Measurements from ENCODE around the gene RLIM. TPM values are rescaled to one million over a fixed set of nuclear protein-coding genes. Genes with fewer than 3 reads are reported as not detected.
"Not testable (repeated sequence)": the region's sequence is repeated elsewhere in the genome, so short reads cannot be mapped to it uniquely, and the experiment has no call there.

RLIM gene, protein sequence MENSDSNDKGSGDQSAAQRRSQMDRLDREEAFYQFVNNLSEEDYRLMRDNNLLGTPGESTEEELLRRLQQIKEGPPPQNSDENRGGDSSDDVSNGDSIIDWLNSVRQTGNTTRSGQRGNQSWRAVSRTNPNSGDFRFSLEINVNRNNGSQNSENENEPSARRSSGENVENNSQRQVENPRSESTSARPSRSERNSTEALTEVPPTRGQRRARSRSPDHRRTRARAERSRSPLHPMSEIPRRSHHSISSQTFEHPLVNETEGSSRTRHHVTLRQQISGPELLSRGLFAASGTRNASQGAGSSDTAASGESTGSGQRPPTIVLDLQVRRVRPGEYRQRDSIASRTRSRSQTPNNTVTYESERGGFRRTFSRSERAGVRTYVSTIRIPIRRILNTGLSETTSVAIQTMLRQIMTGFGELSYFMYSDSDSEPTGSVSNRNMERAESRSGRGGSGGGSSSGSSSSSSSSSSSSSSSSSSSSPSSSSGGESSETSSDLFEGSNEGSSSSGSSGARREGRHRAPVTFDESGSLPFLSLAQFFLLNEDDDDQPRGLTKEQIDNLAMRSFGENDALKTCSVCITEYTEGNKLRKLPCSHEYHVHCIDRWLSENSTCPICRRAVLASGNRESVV
- total RNA-seq = 50.9 to 52.3 TPM (median 51.6 TPM) in 3 replicates

DNA sequence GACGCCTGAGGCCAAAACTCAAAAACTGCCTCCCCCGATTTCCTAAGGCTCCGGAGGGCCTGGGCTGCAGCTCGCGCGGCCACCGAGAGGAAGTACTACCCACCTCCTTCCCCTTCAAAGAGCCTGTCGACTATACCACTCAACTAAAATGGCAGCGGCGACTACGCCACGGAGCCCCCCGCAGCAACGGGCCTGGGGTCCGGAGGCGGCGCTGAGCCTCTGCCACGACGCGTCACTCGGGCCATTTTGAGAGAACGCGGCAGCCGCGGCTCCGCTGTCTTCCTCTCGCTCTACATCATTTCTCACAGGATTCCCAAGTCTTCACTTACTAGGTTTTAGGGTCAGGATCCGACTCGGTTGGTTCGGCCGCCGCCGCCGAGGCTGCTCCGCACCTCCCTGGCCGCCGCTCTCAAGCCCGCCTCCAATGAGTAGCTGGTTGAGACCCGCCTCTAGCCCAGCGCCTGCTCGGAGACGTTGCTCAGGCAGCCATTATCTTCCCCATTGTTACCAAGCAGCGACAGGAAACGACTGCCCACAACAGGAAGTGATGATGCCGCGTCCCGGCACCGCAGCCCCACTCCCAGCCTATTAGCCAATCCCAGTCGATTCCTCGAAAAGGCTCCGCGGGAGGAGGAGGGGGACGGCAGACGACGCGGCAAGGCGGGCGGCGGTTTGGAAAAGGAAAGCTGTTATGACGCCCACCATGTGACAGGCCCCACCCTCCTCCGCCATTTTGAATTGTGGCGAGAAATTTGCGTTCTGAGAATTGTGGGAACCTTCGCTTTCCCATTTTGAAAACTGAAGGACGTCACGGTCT, at the start of gene RLIM:
RLIM (minus strand) TSS at position 532 of the 817 bp plus-strand sequence. CDS start 18,647 bp downstream, outside the sequence.
- TF ChIP-seq, protein P1, sequence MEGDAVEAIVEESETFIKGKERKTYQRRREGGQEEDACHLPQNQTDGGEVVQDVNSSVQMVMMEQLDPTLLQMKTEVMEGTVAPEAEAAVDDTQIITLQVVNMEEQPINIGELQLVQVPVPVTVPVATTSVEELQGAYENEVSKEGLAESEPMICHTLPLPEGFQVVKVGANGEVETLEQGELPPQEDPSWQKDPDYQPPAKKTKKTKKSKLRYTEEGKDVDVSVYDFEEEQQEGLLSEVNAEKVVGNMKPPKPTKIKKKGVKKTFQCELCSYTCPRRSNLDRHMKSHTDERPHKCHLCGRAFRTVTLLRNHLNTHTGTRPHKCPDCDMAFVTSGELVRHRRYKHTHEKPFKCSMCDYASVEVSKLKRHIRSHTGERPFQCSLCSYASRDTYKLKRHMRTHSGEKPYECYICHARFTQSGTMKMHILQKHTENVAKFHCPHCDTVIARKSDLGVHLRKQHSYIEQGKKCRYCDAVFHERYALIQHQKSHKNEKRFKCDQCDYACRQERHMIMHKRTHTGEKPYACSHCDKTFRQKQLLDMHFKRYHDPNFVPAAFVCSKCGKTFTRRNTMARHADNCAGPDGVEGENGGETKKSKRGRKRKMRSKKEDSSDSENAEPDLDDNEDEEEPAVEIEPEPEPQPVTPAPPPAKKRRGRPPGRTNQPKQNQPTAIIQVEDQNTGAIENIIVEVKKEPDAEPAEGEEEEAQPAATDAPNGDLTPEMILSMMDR (IDR thresholded peaks at IDR 0.05; ENCODE audit: unreplicated experiment) = no peak
- H3K27me3 Mint-ChIP-seq (ENCODE audit: low read depth) = no peaks in the 10 kb centered on the region
- peaks cover 5% of the 10 kb centered on the region for H3K9me3 Mint-ChIP-seq
- H3K4me1 Mint-ChIP-seq = peaks cover 9% of the 10 kb centered on the region
- H3K36me3 Mint-ChIP-seq = peaks cover 8% of the 10 kb centered on the region
- peak; percentile 73 to 85 for DNase-seq (ENCODE audit: low spot score in 2 of 2, unreplicated experiment in 2 of 2)
- H3K4me3 Mint-ChIP-seq = peak within 1 kb of the TSS; percentile 99
- peak within 1 kb of the TSS; percentile 100 for H3K27ac Mint-ChIP-seq

DNA sequence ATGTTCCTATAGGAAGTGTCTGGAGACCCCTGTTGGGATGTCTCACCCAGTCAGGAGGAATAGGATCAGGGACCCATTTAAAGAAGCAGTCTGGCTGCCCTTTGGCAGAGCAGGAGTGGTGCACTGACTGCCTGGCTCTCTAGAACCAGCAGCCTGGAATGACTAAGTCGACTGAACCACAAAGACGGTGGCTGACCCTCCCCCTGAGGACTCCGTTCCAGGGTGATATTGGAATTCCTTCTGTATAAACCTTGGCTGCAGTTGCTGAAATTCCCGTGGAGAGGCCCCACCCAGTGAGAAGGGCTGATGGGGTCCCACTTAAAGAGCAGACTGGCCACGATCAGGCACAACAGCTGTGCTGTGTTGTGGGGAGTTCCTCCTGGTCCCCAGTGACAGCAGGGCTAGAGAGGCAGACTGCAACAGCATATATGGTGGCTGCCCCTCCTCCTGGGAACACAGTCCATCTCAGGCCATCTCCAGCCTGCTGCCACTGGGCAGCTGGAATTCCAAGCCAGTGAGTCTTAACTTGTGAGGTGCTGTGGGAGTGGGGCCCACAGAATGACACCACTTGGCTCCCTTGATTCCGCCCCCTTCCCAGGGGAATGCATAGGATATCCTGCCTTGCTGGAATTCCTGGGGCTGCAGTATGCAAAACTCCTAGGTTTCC, 41.8 kb upstream of the RLIM start:
- Mint-ChIP-seq H3K27me3 (ENCODE audit: low read depth) (no peaks in the 10 kb centered on the region), H3K27ac (no peak overlapping the region), H3K4me1 (no peaks in the 10 kb centered on the region), H3K36me3 (no peaks in the 10 kb centered on the region), H3K9me3 (peaks cover 23% of the 10 kb centered on the region), H3K4me3 (no peak overlapping the region)
- DNase-seq (ENCODE audit: low spot score in 2 of 2, unreplicated experiment in 2 of 2) = no peak
- TF ChIP-seq, protein P1 (IDR thresholded peaks at IDR 0.05; ENCODE audit: unreplicated experiment) = no peak

DNA sequence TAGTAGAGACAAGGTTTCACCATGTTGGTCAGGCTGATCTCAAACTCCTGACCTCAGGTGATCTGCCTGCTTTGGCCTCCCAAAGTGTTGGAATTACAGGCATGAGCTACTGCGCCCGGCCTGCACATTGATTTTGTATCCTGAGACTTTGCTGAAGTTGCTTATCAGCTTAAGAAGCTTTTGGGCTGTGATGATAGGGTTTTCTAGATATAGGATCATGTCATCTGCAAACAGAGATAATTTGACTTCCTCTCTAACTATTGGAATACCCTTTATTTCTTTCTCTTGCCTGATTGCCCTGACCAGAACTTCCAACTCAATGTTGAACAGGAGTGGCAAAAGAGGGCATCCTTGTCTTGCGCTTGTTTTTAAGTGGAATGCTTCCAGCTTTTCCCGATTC, 40.5 kb upstream of the RLIM start:
- peaks cover 23% of the 10 kb centered on the region for H3K9me3 Mint-ChIP-seq
- not testable (repeated sequence) for H3K4me3 Mint-ChIP-seq; H3K36me3 Mint-ChIP-seq; H3K27me3 Mint-ChIP-seq (ENCODE audit: low read depth); H3K4me1 Mint-ChIP-seq; H3K27ac Mint-ChIP-seq; DNase-seq (ENCODE audit: low spot score in 2 of 2, unreplicated experiment in 2 of 2)

DNA sequence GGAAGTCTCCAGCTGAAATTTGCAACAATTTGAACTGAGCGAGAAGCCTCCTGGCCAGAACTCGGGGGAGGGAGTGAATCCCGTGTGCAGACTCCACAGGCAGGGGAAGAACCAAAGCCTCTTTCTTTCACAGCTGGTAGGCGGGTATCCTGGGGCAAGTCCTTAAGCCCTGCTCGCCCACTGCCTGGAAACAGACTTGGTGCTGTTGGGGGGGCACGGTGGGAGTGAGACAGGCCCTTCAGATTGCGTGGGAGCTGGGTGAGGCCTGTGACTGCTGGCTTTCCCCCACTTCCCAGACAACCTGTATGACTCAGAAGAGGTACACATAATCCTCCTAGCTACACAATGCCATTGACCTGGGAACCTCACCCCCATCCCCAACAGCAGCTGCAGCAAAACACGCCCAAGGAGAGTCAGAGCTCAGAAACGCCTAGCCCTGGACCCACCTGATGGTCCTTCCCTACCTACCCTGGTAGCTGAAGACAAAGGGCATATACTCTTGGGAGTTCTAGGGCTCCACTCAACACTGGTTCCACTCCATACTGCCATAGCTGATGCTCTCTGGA, 22.4 kb upstream of the RLIM start:
- no peaks in the 10 kb centered on the region for H3K4me1 Mint-ChIP-seq
- no peak overlapping the region for H3K27ac Mint-ChIP-seq
- H3K36me3 Mint-ChIP-seq = no peaks in the 10 kb centered on the region
- TF ChIP-seq, protein P1 (IDR thresholded peaks at IDR 0.05; ENCODE audit: unreplicated experiment) = no peak
- H3K4me3 Mint-ChIP-seq = no peak overlapping the region
- H3K27me3 Mint-ChIP-seq (ENCODE audit: low read depth) = no peaks in the 10 kb centered on the region
- no peak for DNase-seq (ENCODE audit: low spot score in 2 of 2, unreplicated experiment in 2 of 2)
- H3K9me3 Mint-ChIP-seq = peaks cover 49% of the 10 kb centered on the region

DNA sequence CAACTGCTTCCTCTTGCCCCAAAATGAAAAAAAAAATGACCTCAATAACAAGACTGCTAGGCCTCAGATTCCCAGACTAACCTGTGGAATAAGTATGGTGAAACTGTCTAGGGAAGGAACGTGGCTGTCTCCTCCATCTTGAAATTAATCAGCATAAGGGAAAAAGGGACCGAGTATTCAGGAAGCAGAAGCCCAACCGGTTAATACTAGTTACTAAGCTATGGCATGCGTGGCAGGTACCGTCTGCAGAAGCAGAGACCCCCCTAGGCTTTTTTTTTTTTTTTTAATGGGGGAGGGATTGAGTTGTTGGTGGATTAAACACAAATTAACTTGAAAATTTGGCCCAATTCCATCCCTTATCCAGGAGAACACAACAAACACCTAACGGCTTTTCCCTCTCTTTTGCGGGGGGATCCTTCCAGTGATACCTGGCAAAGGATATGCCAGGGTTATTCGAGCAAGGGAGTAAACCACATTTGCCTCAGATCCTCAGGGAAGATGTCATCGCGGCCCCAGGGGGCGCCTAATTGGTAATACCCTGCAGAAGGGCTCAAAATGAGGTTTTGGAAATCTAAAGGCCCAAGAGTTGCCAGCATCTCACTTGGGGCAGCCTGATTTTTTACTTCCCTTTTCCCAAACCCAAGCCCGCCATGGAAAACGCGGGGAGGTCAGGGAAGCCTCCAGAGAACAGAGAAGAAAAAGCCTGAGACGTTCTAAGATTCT, 893 bp downstream of the RLIM start:
- peak overlapping the region; percentile 99 for H3K4me3 Mint-ChIP-seq
- peaks cover 9% of the 10 kb centered on the region for H3K4me1 Mint-ChIP-seq
- H3K27me3 Mint-ChIP-seq (ENCODE audit: low read depth) = no peaks in the 10 kb centered on the region
- H3K9me3 Mint-ChIP-seq = peaks cover 8% of the 10 kb centered on the region
- TF ChIP-seq, protein P1 (IDR thresholded peaks at IDR 0.05; ENCODE audit: unreplicated experiment) = no peak
- DNase-seq (ENCODE audit: low spot score in 2 of 2, unreplicated experiment in 2 of 2) = no peak
- peaks cover 8% of the 10 kb centered on the region for H3K36me3 Mint-ChIP-seq
- H3K27ac Mint-ChIP-seq = peak overlapping the region; percentile 100

All from mesothelial cell of epicardium (in vitro differentiated cells).